KMS-11 (cell line): ENCODE data around the gene ABTB2.

Source experiments
- H2AFZ ChIP-seq: fragments of 200-600 bp; sonication (generic); 2 replicates; pipeline ENCODE4 v1.6.1; 2016; ENCODE audit warnings: antibody characterized with exemption, mixed run types, low read depth
- H3K27ac ChIP-seq: fragments of 200-600 bp; sonication (generic); 2 replicates; pipeline ENCODE4 v1.6.1; 2016; ENCODE audit warnings: mild to moderate bottlenecking, mixed run types
- H3K27me3 ChIP-seq: fragments of 200-600 bp; sonication (generic); 2 replicates; pipeline ENCODE4 v1.6.1; 2017; ENCODE audit warnings: mild to moderate bottlenecking, low read depth, mixed run types, moderate library complexity; ENCODE audit not compliant: insufficient read depth
- H3K36me3 ChIP-seq: fragments of 200-600 bp; sonication (generic); 2 replicates; pipeline ENCODE4 v1.6.1; 2017; ENCODE audit warnings: mild to moderate bottlenecking, mixed run types; ENCODE audit not compliant: insufficient read depth
- H3K4me1 ChIP-seq: fragments of 200-600 bp; sonication (generic); 2 replicates; pipeline ENCODE4 v1.6.1; 2016; ENCODE audit warnings: mild to moderate bottlenecking, low read depth, mixed run types; ENCODE audit not compliant: poor library complexity, severe bottlenecking
- H3K4me2 ChIP-seq: fragments of 200-600 bp; sonication (generic); 2 replicates; pipeline ENCODE4 v1.7.0; 2016; ENCODE audit warnings: mild to moderate bottlenecking, mixed run types
- H3K4me3 ChIP-seq: fragments of 200-600 bp; sonication (generic); IDR thresholded peaks from 2 replicates; pipeline ENCODE4 v1.6.1; 2017; ENCODE audit warnings: low read depth, low read length, mixed read lengths; ENCODE audit not compliant: insufficient read depth
- H3K79me2 ChIP-seq: fragments of 200-600 bp; sonication (generic); 2 replicates; pipeline ENCODE4 v1.6.1; 2016; ENCODE audit warnings: low read depth, mixed run types; ENCODE audit not compliant: insufficient read depth
- H3K9ac ChIP-seq: fragments of 200-600 bp; sonication (generic); 2 replicates; pipeline ENCODE4 v1.6.1; 2016; ENCODE audit warnings: mild to moderate bottlenecking, mixed run types
- H4K20me1 ChIP-seq: fragments of 200-600 bp; sonication (generic); 2 replicates; pipeline ENCODE4 v1.6.1; 2016; ENCODE audit warnings: mild to moderate bottlenecking, mixed run types; ENCODE audit not compliant: insufficient read depth
- TF ChIP-seq, protein P1 (sequence below): fragments of 200-600 bp; sonication (generic); conservative IDR thresholded peaks from 2 replicates; pipeline ENCODE4 v1.6.1; 2017; ENCODE audit warnings: low read depth, mild to moderate bottlenecking, antibody characterized with exemption, low read length, moderate library complexity, mixed read lengths

The ABTB2 gene

DNA sequence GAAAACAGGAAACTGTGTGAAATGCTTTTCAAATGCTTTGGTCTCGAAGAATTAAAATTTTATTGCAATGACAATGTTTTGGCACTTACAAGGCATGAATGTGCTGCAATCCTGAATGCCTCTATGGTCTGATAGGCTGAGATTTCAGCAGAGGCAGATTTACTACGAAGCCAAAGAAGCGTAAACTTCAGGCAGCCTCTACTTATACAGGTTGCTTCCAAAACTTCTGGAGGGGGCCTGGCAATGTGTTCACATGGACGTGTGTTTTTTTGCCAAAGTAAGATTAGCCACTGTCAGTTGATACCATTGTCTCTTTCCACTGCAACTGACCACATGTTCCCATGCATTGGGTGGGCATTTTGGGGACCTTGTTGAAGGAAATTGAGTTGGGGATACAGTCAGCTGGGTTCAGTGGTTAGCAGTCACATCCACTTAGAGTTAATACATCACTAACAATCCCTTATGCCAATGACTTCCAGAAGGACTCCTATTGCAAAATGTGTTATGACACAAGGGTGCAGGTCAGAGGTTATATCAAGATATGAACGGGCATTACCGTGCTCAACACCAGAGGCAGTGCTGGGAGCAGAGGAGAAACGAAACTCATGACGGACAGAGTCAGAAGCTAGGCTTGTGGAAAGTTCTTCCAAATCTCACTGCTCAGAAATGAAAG lies 48.8 kb downstream of the ABTB2 start:
- H4K20me1 ChIP-seq, result no peaks in the 10 kb centered on the region
- no peaks in the 10 kb centered on the region for H3K27me3 ChIP-seq
- no peaks in the 10 kb centered on the region for H3K79me2 ChIP-seq
- H3K27ac ChIP-seq, result no peak overlapping the region
- H2AFZ ChIP-seq, result no peak overlapping the region
- H3K4me2 ChIP-seq, result no peak overlapping the region
- H3K4me3 ChIP-seq, result no peak overlapping the region
- H3K4me1 ChIP-seq, result peaks cover 16% of the 10 kb centered on the region
- no peaks in the 10 kb centered on the region for H3K36me3 ChIP-seq
- TF ChIP-seq, protein P1, sequence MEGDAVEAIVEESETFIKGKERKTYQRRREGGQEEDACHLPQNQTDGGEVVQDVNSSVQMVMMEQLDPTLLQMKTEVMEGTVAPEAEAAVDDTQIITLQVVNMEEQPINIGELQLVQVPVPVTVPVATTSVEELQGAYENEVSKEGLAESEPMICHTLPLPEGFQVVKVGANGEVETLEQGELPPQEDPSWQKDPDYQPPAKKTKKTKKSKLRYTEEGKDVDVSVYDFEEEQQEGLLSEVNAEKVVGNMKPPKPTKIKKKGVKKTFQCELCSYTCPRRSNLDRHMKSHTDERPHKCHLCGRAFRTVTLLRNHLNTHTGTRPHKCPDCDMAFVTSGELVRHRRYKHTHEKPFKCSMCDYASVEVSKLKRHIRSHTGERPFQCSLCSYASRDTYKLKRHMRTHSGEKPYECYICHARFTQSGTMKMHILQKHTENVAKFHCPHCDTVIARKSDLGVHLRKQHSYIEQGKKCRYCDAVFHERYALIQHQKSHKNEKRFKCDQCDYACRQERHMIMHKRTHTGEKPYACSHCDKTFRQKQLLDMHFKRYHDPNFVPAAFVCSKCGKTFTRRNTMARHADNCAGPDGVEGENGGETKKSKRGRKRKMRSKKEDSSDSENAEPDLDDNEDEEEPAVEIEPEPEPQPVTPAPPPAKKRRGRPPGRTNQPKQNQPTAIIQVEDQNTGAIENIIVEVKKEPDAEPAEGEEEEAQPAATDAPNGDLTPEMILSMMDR, result no peak
- H3K9ac ChIP-seq, result no peak overlapping the region

DNA sequence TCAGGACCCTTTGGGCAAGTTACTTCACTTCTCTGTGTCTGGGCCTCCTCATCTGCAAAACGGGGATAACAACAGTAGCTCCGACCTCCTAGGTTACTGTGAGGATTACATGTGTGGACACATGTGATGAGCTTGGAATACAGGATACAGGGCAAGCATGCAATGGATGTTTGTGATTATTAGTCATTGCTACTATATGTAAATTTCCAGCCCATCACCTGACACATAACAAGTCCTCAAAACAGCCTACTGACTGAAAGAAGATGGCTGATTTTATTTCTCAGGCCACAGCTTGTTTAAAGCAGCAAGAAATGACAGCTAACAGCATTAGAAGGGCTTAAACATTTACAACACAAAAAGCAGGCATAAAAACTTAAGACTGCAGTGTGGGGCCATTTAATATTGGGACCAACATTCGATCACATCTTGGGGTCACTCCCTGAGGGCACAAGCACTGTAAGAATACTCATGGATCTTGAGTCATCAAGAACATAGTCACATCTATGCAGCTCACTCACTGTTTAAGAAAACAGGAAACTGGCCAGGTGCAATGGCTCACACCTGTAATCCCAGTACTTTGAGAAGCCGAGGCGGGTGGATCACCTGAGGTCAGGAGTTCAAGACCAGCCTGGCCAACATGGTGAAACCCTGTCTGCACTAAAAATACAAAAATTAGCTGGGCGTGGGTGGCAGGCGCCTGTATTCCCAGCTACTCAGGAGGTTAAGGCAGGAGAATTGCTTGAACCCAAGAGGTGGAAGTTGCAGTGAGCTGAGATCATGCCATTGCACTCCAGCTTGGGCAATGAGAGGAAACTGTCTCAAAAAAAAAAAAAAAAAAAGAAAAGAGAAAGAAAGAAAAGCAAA lies 49.5 kb downstream of the ABTB2 start:
- no peak overlapping the region for H2AFZ ChIP-seq
- H3K79me2 ChIP-seq, result no peaks in the 10 kb centered on the region
- H4K20me1 ChIP-seq, result no peaks in the 10 kb centered on the region
- no peak overlapping the region for H3K27ac ChIP-seq
- H3K4me1 ChIP-seq, result peaks cover 8% of the 10 kb centered on the region
- H3K36me3 ChIP-seq, result no peaks in the 10 kb centered on the region
- TF ChIP-seq, protein P1, result no peak
- H3K9ac ChIP-seq, result no peak overlapping the region
- H3K4me2 ChIP-seq, result no peak overlapping the region
- no peak overlapping the region for H3K4me3 ChIP-seq
- H3K27me3 ChIP-seq, result no peaks in the 10 kb centered on the region

DNA sequence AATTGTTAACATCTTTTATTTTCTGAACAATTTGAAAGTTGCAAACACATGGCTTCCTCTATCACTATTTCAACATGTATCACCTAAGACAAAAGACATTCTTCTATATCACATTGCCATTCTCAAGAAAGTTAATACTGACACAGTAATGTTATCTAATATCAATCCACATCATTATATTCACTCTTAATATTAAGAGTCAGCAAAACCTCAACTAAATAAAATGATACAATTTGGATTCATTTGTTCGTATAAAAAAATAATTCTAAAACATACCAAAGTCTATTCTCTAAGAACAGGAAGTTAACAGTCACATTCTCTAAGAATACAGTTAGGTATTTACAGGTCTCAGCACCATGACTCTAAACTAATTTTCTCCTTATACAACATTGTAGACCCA lies 52.0 kb downstream of the ABTB2 start:
- no peak overlapping the region for H2AFZ ChIP-seq
- no peaks in the 10 kb centered on the region for H3K79me2 ChIP-seq
- no peak overlapping the region for H3K9ac ChIP-seq
- no peaks in the 10 kb centered on the region for H3K4me1 ChIP-seq
- H3K4me3 ChIP-seq, result no peak overlapping the region
- H3K27ac ChIP-seq, result no peak overlapping the region
- no peaks in the 10 kb centered on the region for H3K27me3 ChIP-seq
- H3K36me3 ChIP-seq, result no peaks in the 10 kb centered on the region
- no peak overlapping the region for H3K4me2 ChIP-seq
- no peaks in the 10 kb centered on the region for H4K20me1 ChIP-seq
- TF ChIP-seq, protein P1, result no peak

DNA sequence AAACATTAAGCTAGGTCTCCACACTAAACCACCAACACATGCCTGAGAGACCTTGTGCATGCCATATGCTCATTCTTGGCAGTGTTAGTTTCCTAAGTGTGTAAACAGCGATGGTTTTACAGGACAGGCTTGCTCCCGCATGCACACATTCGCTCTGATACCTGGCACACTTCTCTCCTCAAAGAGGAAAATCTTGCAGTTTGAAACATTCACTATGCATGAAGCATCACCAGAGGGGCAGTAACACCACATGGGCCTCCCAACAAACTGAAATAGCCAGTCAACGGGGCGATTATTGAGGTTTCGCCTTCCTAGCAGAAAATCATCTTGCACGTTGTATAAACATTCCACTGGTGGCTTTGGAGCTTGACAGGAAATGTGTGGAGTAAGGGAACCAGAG lies 52.6 kb downstream of the ABTB2 start:
- Histone ChIP-seq H4K20me1 (no peaks in the 10 kb centered on the region), H3K4me3 (no peak overlapping the region), H3K4me2 (no peak overlapping the region), H3K79me2 (no peaks in the 10 kb centered on the region), H3K36me3 (no peaks in the 10 kb centered on the region), H3K27me3 (no peaks in the 10 kb centered on the region), H2AFZ (no peak overlapping the region), H3K9ac (no peak overlapping the region), H3K4me1 (no peaks in the 10 kb centered on the region), H3K27ac (no peak overlapping the region)
- TF ChIP-seq, protein P1, result no peak
